ENCODE results near the gene TTC34. TPM values are rescaled to one million over a fixed set of nuclear protein-coding genes. Genes with fewer than 3 reads are reported as not detected.

TTC34 gene
- total RNA-seq, 1 experiment from 2014 or later = 1.3 TPM

DNA sequence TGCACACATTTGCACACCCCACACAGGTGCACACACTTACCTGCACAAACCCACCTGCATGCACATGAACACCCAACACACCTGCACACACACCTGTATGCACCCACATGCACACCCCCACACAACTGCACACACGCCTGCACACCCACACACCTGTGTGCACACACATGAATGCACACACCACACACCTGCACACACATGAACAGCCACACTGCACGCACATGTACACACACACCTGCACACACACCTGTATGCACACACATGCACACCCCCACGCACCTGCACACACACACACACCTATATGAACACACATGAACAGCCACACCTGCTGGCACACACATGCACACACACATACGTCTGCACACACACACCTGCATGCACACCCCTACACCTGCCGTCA is 17.9 kb upstream of the TTC34 start:
- Histone ChIP-seq H3K4me3 (replicated peaks in 1 of 2; ENCODE audit: low read depth in 1 of 2, low read length in 2 of 2) (no peak overlapping the region), H3K9me2 (ENCODE audit: insufficient read depth) (no peaks in the 10 kb centered on the region), H3K9me3 (ENCODE audit: control insufficient read depth in 1 of 2, insufficient read depth in 1 of 2, low read depth in 1 of 2, low read length in 2 of 2) (no peaks in the 10 kb centered on the region), H2AFZ (ENCODE audit: low read depth, low read length, poor library complexity, severe bottlenecking) (no peak overlapping the region), H3K27ac (ENCODE audit: low read depth, low read length) (no peak overlapping the region), H3K9ac (ENCODE audit: low read length) (no peak overlapping the region), H3K4me1 (ENCODE audit: control insufficient read depth in 1 of 2, insufficient read depth in 2 of 2, low read length in 2 of 2) (0 out of 4 replicates have a peak, but pooled peaks cover 0 to 2% of the 10 kb centered on the region in 2 experiments), H3K79me2 (ENCODE audit: insufficient read depth, low read length) (no peaks in the 10 kb centered on the region), H4K20me1 (ENCODE audit: insufficient read depth) (no peaks in the 10 kb centered on the region), H3K4me2 (ENCODE audit: low read length) (no peak overlapping the region), H3K36me3 (ENCODE audit: control insufficient read depth in 1 of 2, insufficient read depth in 2 of 2, low read length in 2 of 2) (no peaks in the 10 kb centered on the region), H3K27me3 (ENCODE audit: insufficient read depth, low read length) (no peaks in the 10 kb centered on the region)
- no TSS peak for BruUV-seq (replicated peaks)
- intact Hi-C loops (cut with micrococcal nuclease) = no loop called here
- ATAC-seq = no peak
- RAD21 ChIA-PET (ENCODE audit: low non-redundant PET in 1 of 2, low total read pairs in 2 of 2, uncharacterized antibody in 2 of 2, unreplicated experiment in 2 of 2) = no interaction called here
- DNase-seq (ENCODE audit: low read depth, low spot score) = no peak
- TF ChIP-seq EZH2phosphoT487 (IDR thresholded peaks at IDR 0.05; ENCODE audit: borderline replicate concordance) (no peak), ZFX (IDR thresholded peaks at IDR 0.05) (no peak), POLR2A (IDR thresholded peaks at IDR 0.05; ENCODE audit: borderline replicate concordance, extremely low read depth, insufficient read depth, insufficient read length) (no peak), MAX (IDR thresholded peaks at IDR 0.05) (no peak), SIN3A (IDR thresholded peaks at IDR 0.05; ENCODE audit: low read depth) (no peak), SRF (IDR thresholded peaks at IDR 0.05; ENCODE audit: low read depth) (no peak), ELF1 (IDR thresholded peaks at IDR 0.05; ENCODE audit: borderline replicate concordance, low read depth) (no peak), ZNF274 (IDR thresholded peaks at IDR 0.05; ENCODE audit: low read depth, low read length) (no peak), ATF3 (IDR thresholded peaks at IDR 0.05) (no peak)
- TF ChIP-seq, protein P1, sequence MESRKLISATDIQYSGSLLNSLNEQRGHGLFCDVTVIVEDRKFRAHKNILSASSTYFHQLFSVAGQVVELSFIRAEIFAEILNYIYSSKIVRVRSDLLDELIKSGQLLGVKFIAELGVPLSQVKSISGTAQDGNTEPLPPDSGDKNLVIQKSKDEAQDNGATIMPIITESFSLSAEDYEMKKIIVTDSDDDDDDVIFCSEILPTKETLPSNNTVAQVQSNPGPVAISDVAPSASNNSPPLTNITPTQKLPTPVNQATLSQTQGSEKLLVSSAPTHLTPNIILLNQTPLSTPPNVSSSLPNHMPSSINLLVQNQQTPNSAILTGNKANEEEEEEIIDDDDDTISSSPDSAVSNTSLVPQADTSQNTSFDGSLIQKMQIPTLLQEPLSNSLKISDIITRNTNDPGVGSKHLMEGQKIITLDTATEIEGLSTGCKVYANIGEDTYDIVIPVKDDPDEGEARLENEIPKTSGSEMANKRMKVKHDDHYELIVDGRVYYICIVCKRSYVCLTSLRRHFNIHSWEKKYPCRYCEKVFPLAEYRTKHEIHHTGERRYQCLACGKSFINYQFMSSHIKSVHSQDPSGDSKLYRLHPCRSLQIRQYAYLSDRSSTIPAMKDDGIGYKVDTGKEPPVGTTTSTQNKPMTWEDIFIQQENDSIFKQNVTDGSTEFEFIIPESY (IDR thresholded peaks at IDR 0.05; ENCODE audit: extremely low read depth, insufficient replicate concordance, low read length) = no peak
- CTCF ChIA-PET = no interaction called here
- POLR2A ChIA-PET = no interaction called here
